ENCODE data around the gene ISG15. TPM values are rescaled to one million over a fixed set of nuclear protein-coding genes. Genes with fewer than 3 reads are reported as not detected.
"Not testable (repeated sequence)": the region's sequence is repeated elsewhere in the genome, so short reads cannot be mapped to it uniquely, and the experiment has no call there.

Gene ISG15
- polyA plus RNA-seq, 1 donor, result 26.0 TPM

GRCh38 chr1:982765-983436 is 30.4 kb upstream of the ISG15 start:
- Histone ChIP-seq H3K4me1 (ENCODE audit: control insufficient read depth, insufficient read depth, low read length) (no peaks in the 10 kb centered on the region), H3K27me3 (ENCODE audit: control insufficient read depth, insufficient read depth, low read length) (peaks cover 34% of the 10 kb centered on the region), H3K36me3 (ENCODE audit: control insufficient read depth, insufficient read depth, low read length) (no peaks in the 10 kb centered on the region), H3K27ac (ENCODE audit: low read length) (no peak overlapping the region), H3K9me3 (ENCODE audit: control insufficient read depth, low read depth, low read length) (peaks cover 17% of the 10 kb centered on the region), H3K4me3 (ENCODE audit: low read length) (no peak overlapping the region)
- WGBS (ENCODE audit: insufficient coverage, low lambda C conversion rate), result no CpG with 5 or more reads among the region's 43 CpGs
- DNase-seq, result no peak

- Histone ChIP-seq H3K36me3 (ENCODE audit: control insufficient read depth, insufficient read depth, low read length) (no peaks in the 10 kb centered on the region), H3K4me1 (ENCODE audit: control insufficient read depth, insufficient read depth, low read length) (no peaks in the 10 kb centered on the region), H3K4me3 (ENCODE audit: low read length) (no peak overlapping the region), H3K9me3 (ENCODE audit: control insufficient read depth, low read depth, low read length) (peaks cover 6% of the 10 kb centered on the region), H3K27ac (ENCODE audit: low read length) (no peak overlapping the region), H3K27me3 (ENCODE audit: control insufficient read depth, insufficient read depth, low read length) (peaks cover 36% of the 10 kb centered on the region)
- no peak for DNase-seq
- WGBS (ENCODE audit: insufficient coverage, low lambda C conversion rate), result no CpG with 5 or more reads among the region's 29 CpGs
Measured at GRCh38 chr1:983798-984475, 29.4 kb upstream of the ISG15 start.

GRCh38 chr1:984476-984814 is 28.9 kb upstream of the ISG15 start:
- Histone ChIP-seq H3K27ac (ENCODE audit: low read length) (no peak overlapping the region), H3K4me1 (ENCODE audit: control insufficient read depth, insufficient read depth, low read length) (no peaks in the 10 kb centered on the region), H3K4me3 (ENCODE audit: low read length) (no peak overlapping the region), H3K36me3 (ENCODE audit: control insufficient read depth, insufficient read depth, low read length) (no peaks in the 10 kb centered on the region), H3K27me3 (ENCODE audit: control insufficient read depth, insufficient read depth, low read length) (peaks cover 36% of the 10 kb centered on the region), H3K9me3 (ENCODE audit: control insufficient read depth, low read depth, low read length) (peaks cover 1% of the 10 kb centered on the region)
- DNase-seq, result no peak
- 22% methylated on average over 4 of the region's 12 CpGs for WGBS (ENCODE audit: insufficient coverage, low lambda C conversion rate)

- no peaks in the 10 kb centered on the region for H3K36me3 ChIP-seq (ENCODE audit: control insufficient read depth, insufficient read depth, low read length)
- WGBS (ENCODE audit: insufficient coverage, low lambda C conversion rate), result no CpG with 5 or more reads among the region's 13 CpGs
- no peak for DNase-seq
- H3K4me3 ChIP-seq (ENCODE audit: low read length), result no peak overlapping the region
- H3K27me3 ChIP-seq (ENCODE audit: control insufficient read depth, insufficient read depth, low read length), result peaks cover 36% of the 10 kb centered on the region
- no peaks in the 10 kb centered on the region for H3K4me1 ChIP-seq (ENCODE audit: control insufficient read depth, insufficient read depth, low read length)
- H3K9me3 ChIP-seq (ENCODE audit: control insufficient read depth, low read depth, low read length), result no peaks in the 10 kb centered on the region
- no peak overlapping the region for H3K27ac ChIP-seq (ENCODE audit: low read length)
Measured at GRCh38 chr1:985126-985525, 28.2 kb upstream of the ISG15 start.

- Histone ChIP-seq H3K27me3 (ENCODE audit: control insufficient read depth, insufficient read depth, low read length) (peaks cover 24% of the 10 kb centered on the region), H3K9me3 (ENCODE audit: control insufficient read depth, low read depth, low read length) (peaks cover 14% of the 10 kb centered on the region)
- DNase-seq; H3K4me3 ChIP-seq (ENCODE audit: low read length); H3K4me1 ChIP-seq (ENCODE audit: control insufficient read depth, insufficient read depth, low read length); H3K27ac ChIP-seq (ENCODE audit: low read length); H3K36me3 ChIP-seq (ENCODE audit: control insufficient read depth, insufficient read depth, low read length): not testable (repeated sequence)
- WGBS (ENCODE audit: insufficient coverage, low lambda C conversion rate), result no CpG with 5 or more reads among the region's 5 CpGs
Measured at GRCh38 chr1:988061-988460, 25.2 kb upstream of the ISG15 start.

- DNase-seq, result not testable (repeated sequence)
- peaks cover 23% of the 10 kb centered on the region for H3K27me3 ChIP-seq (ENCODE audit: control insufficient read depth, insufficient read depth, low read length)
- WGBS (ENCODE audit: insufficient coverage, low lambda C conversion rate), result 67% methylated on average over 1 of the region's 6 CpGs
Measured at GRCh38 chr1:991275-991674, 22.0 kb upstream of the ISG15 start.

GRCh38 chr1:991895-992294 is 21.4 kb upstream of the ISG15 start:
- Histone ChIP-seq H3K4me1 (ENCODE audit: control insufficient read depth, insufficient read depth, low read length) (no peaks in the 10 kb centered on the region), H3K9me3 (ENCODE audit: control insufficient read depth, low read depth, low read length) (peaks cover 19% of the 10 kb centered on the region), H3K27me3 (ENCODE audit: control insufficient read depth, insufficient read depth, low read length) (peaks cover 24% of the 10 kb centered on the region), H3K36me3 (ENCODE audit: control insufficient read depth, insufficient read depth, low read length) (no peaks in the 10 kb centered on the region), H3K4me3 (ENCODE audit: low read length) (no peak overlapping the region), H3K27ac (ENCODE audit: low read length) (no peak overlapping the region)
- no peak for DNase-seq
- WGBS (ENCODE audit: insufficient coverage, low lambda C conversion rate), result 100% methylated on average over 1 of the region's 10 CpGs

More at GRCh38 chr1:991275-991674, 22.0 kb upstream of the ISG15 start:
- H3K27ac ChIP-seq (ENCODE audit: low read length); H3K36me3 ChIP-seq (ENCODE audit: control insufficient read depth, insufficient read depth, low read length); H3K4me1 ChIP-seq (ENCODE audit: control insufficient read depth, insufficient read depth, low read length); H3K4me3 ChIP-seq (ENCODE audit: low read length): not testable (repeated sequence)
- H3K9me3 ChIP-seq (ENCODE audit: control insufficient read depth, low read depth, low read length), result peaks cover 19% of the 10 kb centered on the region

- 87% methylated on average over 1 of the region's 7 CpGs for WGBS (ENCODE audit: insufficient coverage, low lambda C conversion rate)
- H3K4me3 ChIP-seq (ENCODE audit: low read length), result no peak overlapping the region
- H3K9me3 ChIP-seq (ENCODE audit: control insufficient read depth, low read depth, low read length), result peaks cover 19% of the 10 kb centered on the region
- no peaks in the 10 kb centered on the region for H3K36me3 ChIP-seq (ENCODE audit: control insufficient read depth, insufficient read depth, low read length)
- no peak for DNase-seq
- no peak overlapping the region for H3K27ac ChIP-seq (ENCODE audit: low read length)
- H3K4me1 ChIP-seq (ENCODE audit: control insufficient read depth, insufficient read depth, low read length), result no peaks in the 10 kb centered on the region
- H3K27me3 ChIP-seq (ENCODE audit: control insufficient read depth, insufficient read depth, low read length), result peaks cover 28% of the 10 kb centered on the region
Measured at GRCh38 chr1:992362-992761, 20.9 kb upstream of the ISG15 start.

- Histone ChIP-seq H3K27me3 (ENCODE audit: control insufficient read depth, insufficient read depth, low read length) (peaks cover 39% of the 10 kb centered on the region), H3K4me3 (ENCODE audit: low read length) (no peak overlapping the region), H3K36me3 (ENCODE audit: control insufficient read depth, insufficient read depth, low read length) (no peaks in the 10 kb centered on the region), H3K4me1 (ENCODE audit: control insufficient read depth, insufficient read depth, low read length) (peaks cover 2% of the 10 kb centered on the region), H3K27ac (ENCODE audit: low read length) (no peak overlapping the region), H3K9me3 (ENCODE audit: control insufficient read depth, low read depth, low read length) (peaks cover 28% of the 10 kb centered on the region)
- no peak for DNase-seq
- WGBS (ENCODE audit: insufficient coverage, low lambda C conversion rate), result no CpG with 5 or more reads among the region's 15 CpGs
Measured at GRCh38 chr1:993379-993995, 19.8 kb upstream of the ISG15 start.

- Histone ChIP-seq H3K27me3 (ENCODE audit: control insufficient read depth, insufficient read depth, low read length) (peaks cover 47% of the 10 kb centered on the region), H3K9me3 (ENCODE audit: control insufficient read depth, low read depth, low read length) (peaks cover 28% of the 10 kb centered on the region)
- not testable (repeated sequence) for DNase-seq; H3K4me1 ChIP-seq (ENCODE audit: control insufficient read depth, insufficient read depth, low read length); H3K27ac ChIP-seq (ENCODE audit: low read length); H3K4me3 ChIP-seq (ENCODE audit: low read length); H3K36me3 ChIP-seq (ENCODE audit: control insufficient read depth, insufficient read depth, low read length)
- WGBS (ENCODE audit: insufficient coverage, low lambda C conversion rate), result no CpG with 5 or more reads among the region's 6 CpGs
Measured at GRCh38 chr1:994546-994945, 18.8 kb upstream of the ISG15 start.
